ENCODE results near the gene APC2.

APC2 gene

DNA sequence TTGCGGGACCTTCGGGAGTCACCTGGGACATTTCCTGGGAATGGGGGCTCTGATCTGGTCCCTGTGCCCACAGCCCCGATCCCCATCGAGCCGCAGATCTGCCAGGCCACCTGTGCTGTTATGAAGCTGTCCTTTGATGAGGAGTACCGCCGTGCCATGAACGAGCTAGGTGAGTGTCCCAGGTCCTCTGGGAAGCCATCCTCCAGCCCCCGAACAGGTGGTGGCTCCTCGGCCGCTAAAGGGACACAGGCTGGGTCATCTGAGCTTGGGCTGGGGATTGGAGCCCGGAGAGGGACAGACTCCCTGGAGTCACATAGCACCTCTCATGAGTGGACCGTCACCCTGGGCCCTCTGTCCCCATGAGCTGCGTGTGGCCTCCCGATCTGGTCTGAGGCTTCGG is 8.0 kb downstream of the APC2 start:
- no peak overlapping the region for H3K4me3 ChIP-seq (ENCODE audit: low read depth, low read length)
- no peak for DNase-seq (ENCODE audit: low read depth)

DNA sequence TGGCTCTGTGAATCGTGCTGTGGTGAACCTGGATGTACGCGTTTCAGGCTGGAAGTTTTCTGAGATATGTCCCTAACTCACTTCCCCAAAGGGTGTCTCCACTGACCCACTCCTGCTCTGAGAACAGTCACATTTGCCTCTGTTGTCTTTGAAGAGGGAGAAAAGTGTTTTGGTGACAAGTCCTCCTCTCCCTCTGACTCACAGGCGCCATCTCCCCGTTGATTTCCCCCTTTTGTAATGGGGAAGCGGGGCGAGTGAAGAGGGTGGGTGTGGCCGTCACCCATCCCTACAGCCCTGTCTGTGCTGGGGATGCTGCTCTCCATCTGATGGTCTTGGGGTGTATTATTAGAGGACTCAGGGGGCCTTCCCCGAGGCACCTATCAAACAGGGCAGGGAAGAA is 9.6 kb downstream of the APC2 start:
- H3K4me3 ChIP-seq (ENCODE audit: low read depth, low read length), result no peak overlapping the region
- no peak for DNase-seq (ENCODE audit: low read depth)

DNA sequence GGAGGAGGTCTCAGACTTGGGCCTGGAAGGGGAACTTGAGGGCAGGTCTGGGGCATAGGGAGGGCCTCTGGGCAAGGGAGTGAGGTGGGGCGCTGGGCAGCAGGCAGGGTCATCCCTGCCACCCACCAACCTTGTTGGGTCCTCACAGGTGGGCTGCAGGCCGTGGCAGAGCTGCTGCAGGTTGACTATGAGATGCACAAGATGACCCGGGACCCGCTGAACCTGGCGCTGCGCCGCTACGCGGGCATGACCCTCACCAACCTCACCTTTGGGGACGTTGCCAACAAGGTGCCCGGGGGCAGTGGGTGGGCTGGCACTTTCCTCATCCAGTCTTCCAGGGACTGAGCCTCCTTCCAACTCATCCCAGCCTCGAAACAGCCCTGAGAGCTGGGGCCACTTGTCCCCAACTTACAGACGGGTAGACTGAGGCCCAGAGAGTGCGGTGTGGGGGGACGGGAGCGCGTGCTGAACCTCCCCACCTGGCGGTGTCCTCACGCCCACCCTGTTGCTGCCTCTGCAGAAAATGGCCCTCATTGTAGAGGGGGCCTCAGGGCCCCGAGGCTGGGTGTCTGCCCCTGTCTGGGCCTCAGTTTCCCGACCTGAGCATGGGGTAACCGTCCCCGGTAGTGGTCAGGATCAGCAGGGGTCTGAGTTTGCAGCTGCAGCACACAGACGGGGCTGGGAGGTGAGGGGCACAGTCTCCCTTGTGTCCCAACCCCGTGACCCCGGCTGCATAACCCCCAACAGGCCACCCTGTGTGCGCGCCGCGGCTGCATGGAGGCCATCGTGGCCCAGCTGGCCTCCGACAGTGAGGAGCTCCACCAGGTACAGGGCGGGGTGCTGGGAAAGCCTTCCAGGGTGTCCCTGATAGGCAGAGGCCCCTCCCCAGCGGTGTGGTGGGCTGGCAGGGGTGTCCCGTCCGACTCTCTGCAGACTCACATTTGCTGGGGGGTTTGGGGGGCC is 10.4 kb downstream of the APC2 start:
- no peak overlapping the region for H3K4me3 ChIP-seq (ENCODE audit: low read depth, low read length)
- no peak for DNase-seq (ENCODE audit: low read depth)

DNA sequence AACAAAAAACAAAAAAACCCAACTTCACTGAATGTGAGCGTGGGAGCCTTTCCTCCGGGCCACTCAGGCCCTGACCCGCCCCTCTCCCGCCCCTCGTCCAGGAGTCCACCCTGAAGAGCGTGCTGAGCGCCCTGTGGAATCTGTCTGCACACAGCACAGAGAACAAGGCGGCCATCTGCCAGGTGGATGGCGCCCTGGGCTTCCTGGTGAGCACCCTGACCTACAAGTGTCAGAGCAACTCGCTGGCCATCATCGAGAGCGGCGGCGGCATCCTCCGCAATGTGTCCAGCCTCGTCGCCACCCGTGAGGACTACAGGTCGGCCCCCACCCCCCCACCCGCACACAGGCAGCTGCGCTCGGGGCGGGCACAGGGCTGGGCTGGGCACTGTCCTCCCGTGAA is 11.9 kb downstream of the APC2 start:
- no peak for DNase-seq (ENCODE audit: low read depth)
- H3K4me3 ChIP-seq (ENCODE audit: low read depth, low read length), result no peak overlapping the region

DNA sequence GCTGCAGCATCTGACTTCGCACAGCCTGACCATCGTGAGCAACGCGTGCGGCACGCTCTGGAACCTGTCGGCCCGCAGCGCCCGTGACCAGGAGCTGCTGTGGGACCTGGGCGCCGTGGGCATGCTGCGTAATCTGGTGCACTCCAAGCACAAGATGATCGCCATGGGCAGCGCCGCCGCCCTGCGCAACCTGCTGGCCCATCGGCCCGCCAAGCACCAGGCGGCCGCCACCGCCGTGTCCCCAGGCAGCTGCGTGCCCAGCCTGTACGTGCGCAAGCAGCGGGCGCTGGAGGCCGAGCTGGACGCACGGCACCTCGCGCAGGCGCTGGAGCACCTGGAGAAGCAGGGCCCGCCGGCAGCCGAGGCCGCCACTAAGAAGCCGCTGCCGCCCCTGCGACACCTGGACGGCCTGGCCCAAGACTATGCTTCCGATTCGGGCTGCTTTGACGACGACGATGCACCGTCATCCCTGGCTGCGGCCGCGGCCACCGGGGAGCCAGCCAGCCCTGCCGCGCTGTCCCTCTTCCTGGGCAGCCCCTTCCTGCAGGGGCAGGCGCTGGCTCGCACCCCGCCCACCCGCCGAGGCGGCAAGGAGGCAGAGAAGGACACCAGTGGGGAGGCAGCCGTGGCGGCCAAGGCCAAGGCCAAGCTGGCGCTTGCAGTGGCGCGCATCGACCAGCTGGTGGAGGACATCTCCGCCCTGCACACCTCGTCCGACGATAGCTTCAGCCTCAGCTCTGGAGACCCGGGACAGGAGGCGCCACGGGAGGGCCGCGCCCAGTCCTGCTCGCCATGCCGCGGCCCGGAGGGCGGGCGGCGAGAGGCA is 15.5 kb downstream of the APC2 start:
- no peak for DNase-seq (ENCODE audit: low read depth)
- H3K4me3 ChIP-seq (ENCODE audit: low read depth, low read length), result no peak overlapping the region

DNA sequence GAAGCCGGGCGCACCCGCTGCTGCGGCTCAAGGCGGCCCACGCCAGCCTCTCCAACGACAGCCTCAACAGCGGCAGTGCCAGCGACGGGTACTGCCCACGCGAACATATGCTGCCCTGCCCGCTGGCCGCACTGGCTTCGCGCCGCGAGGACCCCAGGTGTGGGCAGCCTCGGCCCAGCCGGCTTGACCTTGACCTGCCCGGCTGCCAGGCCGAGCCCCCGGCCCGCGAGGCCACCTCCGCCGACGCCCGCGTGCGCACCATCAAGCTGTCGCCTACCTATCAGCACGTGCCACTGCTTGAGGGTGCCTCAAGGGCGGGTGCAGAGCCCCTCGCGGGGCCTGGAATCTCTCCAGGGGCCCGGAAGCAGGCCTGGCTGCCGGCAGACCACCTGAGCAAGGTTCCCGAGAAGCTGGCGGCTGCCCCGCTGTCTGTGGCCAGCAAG is 16.1 kb downstream of the APC2 start:
- no peak for DNase-seq (ENCODE audit: low read depth)

DNA sequence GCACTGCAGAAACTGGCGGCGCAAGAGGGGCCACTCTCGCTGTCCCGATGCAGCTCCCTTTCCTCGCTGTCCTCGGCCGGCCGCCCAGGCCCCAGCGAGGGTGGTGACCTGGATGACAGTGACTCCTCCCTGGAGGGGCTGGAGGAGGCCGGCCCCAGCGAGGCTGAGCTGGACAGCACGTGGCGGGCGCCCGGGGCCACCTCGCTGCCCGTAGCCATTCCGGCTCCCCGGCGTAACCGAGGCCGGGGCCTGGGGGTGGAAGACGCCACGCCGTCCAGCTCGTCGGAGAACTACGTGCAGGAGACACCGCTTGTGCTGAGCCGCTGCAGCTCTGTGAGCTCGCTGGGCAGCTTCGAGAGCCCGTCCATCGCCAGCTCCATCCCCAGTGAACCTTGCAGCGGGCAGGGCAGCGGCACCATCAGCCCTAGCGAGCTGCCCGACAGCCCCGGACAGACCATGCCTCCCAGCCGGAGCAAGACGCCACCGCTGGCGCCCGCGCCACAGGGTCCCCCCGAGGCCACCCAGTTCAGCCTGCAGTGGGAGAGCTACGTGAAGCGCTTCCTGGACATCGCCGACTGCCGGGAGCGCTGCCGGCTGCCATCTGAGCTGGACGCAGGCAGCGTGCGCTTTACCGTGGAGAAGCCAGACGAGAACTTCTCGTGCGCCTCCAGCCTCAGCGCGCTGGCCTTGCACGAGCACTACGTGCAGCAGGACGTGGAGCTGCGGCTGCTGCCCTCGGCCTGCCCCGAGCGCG is 16.7 kb downstream of the APC2 start:
- H3K4me3 ChIP-seq (ENCODE audit: low read depth, low read length), result no peak overlapping the region
- no peak for DNase-seq (ENCODE audit: low read depth)

More for the DNA sequence above, 16.1 kb downstream of the APC2 start:
- H3K4me3 ChIP-seq (ENCODE audit: low read depth, low read length), result no peak overlapping the region

GRCh38 chr19:1467215-1467489 is 17.2 kb downstream of the APC2 start:
- no peak overlapping the region for H3K4me3 ChIP-seq (ENCODE audit: low read depth, low read length)

GRCh38 chr19:1467490-1468273 is 17.8 kb downstream of the APC2 start:
- H3K4me3 ChIP-seq (ENCODE audit: low read depth, low read length), result no peak overlapping the region

More at GRCh38 chr19:1467215-1467489, 17.2 kb downstream of the APC2 start:
- DNase-seq (ENCODE audit: low read depth), result no peak

GRCh38 chr19:1468274-1468820 is 18.4 kb downstream of the APC2 start:
- DNase-seq (ENCODE audit: low read depth), result no peak

More at GRCh38 chr19:1467490-1468273, 17.8 kb downstream of the APC2 start:
- DNase-seq (ENCODE audit: low read depth), result no peak

DNA sequence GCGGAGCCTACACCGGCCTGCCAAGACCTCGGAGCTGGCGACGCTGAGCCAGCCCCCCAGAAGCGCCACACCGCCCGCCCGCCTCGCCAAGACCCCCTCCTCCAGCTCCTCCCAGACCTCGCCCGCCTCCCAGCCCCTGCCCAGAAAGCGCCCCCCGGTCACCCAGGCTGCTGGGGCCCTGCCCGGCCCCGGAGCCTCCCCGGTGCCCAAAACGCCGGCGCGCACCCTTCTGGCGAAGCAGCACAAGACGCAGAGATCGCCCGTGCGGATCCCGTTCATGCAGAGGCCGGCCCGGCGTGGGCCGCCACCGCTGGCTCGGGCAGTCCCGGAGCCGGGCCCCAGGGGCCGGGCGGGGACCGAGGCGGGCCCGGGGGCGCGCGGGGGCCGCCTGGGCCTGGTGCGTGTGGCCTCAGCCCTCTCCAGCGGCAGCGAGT is 18.9 kb downstream of the APC2 start:
- H3K4me3 ChIP-seq (ENCODE audit: low read depth, low read length), result peak overlapping the region; percentile 21
- no peak for DNase-seq (ENCODE audit: low read depth)

More at GRCh38 chr19:1468274-1468820, 18.4 kb downstream of the APC2 start:
- peak overlapping the region; percentile 21 for H3K4me3 ChIP-seq (ENCODE audit: low read depth, low read length)

DNA sequence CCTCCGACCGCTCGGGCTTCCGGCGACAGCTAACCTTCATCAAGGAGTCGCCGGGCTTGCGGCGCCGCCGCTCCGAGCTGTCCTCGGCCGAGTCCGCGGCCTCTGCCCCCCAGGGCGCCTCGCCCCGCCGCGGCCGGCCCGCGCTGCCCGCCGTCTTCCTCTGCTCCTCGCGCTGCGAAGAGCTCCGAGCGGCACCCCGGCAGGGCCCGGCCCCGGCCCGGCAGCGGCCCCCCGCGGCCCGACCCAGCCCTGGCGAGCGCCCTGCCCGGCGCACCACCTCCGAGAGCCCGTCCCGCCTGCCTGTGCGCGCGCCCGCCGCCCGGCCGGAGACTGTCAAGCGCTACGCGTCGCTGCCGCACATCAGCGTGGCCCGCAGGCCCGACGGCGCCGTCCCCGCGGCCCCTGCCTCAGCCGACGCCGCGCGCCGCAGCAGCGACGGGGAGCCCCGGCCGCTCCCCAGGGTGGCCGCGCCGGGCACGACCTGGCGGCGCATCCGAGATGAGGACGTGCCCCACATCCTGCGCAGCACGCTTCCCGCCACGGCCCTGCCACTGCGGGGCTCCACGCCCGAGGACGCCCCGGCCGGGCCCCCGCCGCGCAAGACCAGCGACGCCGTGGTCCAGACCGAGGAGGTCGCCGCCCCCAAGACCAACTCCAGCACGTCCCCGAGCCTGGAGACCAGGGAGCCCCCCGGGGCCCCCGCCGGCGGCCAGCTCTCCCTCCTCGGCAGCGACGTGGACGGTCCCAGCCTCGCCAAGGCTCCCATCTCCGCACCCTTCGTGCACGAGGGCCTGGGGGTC is 19.5 kb downstream of the APC2 start:
- DNase-seq (ENCODE audit: low read depth), result no peak
- H3K4me3 ChIP-seq (ENCODE audit: low read depth, low read length), result peak overlapping the region; percentile 32

DNA sequence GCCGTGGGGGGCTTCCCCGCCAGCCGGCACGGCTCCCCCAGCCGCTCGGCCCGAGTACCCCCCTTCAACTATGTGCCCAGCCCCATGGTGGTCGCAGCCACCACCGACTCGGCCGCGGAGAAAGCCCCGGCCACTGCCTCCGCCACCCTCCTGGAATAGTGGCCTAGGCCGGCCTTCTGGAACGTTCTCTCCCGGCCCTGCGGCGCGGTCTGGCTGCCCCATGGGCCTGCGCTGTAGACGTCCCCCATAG is 20.1 kb downstream of the APC2 start:
- peak overlapping the region; percentile 32 for H3K4me3 ChIP-seq (ENCODE audit: low read depth, low read length)
- no peak for DNase-seq (ENCODE audit: low read depth)

DNA sequence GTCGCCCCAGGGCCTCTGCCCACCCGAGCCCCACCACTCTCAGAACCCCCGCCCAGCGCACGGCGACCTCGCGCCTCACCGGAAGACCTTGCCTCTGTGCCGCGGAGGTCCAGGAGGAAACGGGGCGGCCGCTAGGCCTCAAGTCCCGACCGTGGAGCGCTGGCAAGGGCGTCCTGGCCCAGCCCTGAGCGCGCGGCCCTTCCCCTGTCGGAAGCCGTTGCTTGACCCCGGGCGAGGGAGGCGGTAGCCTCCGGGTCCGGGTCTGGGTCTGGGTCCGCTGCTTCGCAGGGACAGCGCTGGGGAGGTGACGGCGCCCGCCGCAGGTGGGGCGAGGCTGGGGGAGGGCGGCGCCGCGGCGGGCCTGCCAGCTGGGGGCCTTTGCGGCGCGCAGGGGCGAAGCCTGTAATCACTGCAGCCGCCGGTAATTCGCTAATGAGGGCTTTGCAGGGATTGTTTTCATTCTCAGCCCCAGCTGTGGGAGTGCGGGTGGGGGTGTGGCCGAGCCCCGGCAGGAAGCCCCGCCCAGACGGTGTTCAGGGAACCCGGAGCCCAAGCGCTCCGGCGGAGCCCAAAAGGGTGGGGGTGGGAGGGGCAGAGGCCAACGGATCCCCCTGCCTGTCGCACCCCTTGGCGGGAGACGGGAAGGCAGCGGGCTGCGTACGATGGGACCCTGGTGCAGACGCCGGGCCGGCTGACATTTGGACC is 20.5 kb downstream of the APC2 start:
- no peak for DNase-seq (ENCODE audit: low read depth)
- peak overlapping the region; percentile 32 for H3K4me3 ChIP-seq (ENCODE audit: low read depth, low read length)

- peak overlapping the region; percentile 32 for H3K4me3 ChIP-seq (ENCODE audit: low read depth, low read length)
- no peak for DNase-seq (ENCODE audit: low read depth)
Observed at GRCh38 chr19:1471010-1471514, 21.1 kb downstream of the APC2 start.

GRCh38 chr19:1471515-1472160 is 21.7 kb downstream of the APC2 start:
- no peak for DNase-seq (ENCODE audit: low read depth)

More at GRCh38 chr19:1471515-1472160, 21.7 kb downstream of the APC2 start:
- H3K4me3 ChIP-seq (ENCODE audit: low read depth, low read length), result no peak overlapping the region

All from skeletal muscle cell (primary cell).